ENCODE data around the gene TAOK2. TPM values are rescaled to one million over a fixed set of nuclear protein-coding genes. Genes with fewer than 3 reads are reported as not detected.

The TAOK2 gene
- total and polyA plus RNA-seq, 2 of the 13 experiments (the other 11 are each of a cell fraction or from before 2014, with no cell fraction given), result 17.4 to 43.2 TPM

- TF ChIP-seq ZNF318 (CRISPR knock-in tag; IDR thresholded peaks at IDR 0.05) (no peak), CTCF (CRISPR knock-in tag; IDR thresholded peaks at IDR 0.05) (peak; percentile 24; the same call in 1 of the 2 replicates), HOXA5 (CRISPR knock-in tag; IDR thresholded peaks at IDR 0.05) (no peak), ZNF687 (CRISPR knock-in tag; IDR thresholded peaks at IDR 0.05) (0 out of 2 replicates have a peak, but pooled peaks have one; percentile 32), ZNF678 (CRISPR knock-in tag; IDR thresholded peaks at IDR 0.05) (no peak), TFDP2 (CRISPR knock-in tag; IDR thresholded peaks at IDR 0.05) (no peak), ZNF207 (IDR thresholded peaks at IDR 0.05; ENCODE audit: borderline replicate concordance) (no peak), ZFP36 (IDR thresholded peaks at IDR 0.05; ENCODE audit: borderline replicate concordance, low read depth, low read length, partially characterized antibody) (no peak), ZFX (CRISPR knock-in tag; IDR thresholded peaks at IDR 0.05; ENCODE audit: low read depth) (peak; percentile 37; the same call in 1 of the 2 replicates), CCAR2 (optimal IDR thresholded peaks at IDR 0.05; ENCODE audit: low read depth, low read length) (no peak), ZNF256 (CRISPR knock-in tag; conservative IDR thresholded peaks at IDR 0.05) (no peak), ESRRA (CRISPR knock-in tag; IDR thresholded peaks at IDR 0.05; ENCODE audit: low read depth) (no peak), TARDBP (CRISPR knock-in tag; IDR thresholded peaks at IDR 0.05) (0 out of 2 replicates have a peak, but pooled peaks have one; percentile 11)
Measured at GRCh38 chr16:29975811-29976511, 2.3 kb downstream of the TAOK2 start (continued).

All from HepG2 (cell line).